Measurements from ENCODE around the gene NUDT17. TPM values are rescaled to one million over a fixed set of nuclear protein-coding genes. Genes with fewer than 3 reads are reported as not detected.
"Not testable (repeated sequence)": the region's sequence is repeated elsewhere in the genome, so short reads cannot be mapped to it uniquely, and the experiment has no call there.

Gene NUDT17
- total and polyA plus RNA-seq, 11 donors, result 0.71 to 10.9 (median 4.2) TPM

DNA sequence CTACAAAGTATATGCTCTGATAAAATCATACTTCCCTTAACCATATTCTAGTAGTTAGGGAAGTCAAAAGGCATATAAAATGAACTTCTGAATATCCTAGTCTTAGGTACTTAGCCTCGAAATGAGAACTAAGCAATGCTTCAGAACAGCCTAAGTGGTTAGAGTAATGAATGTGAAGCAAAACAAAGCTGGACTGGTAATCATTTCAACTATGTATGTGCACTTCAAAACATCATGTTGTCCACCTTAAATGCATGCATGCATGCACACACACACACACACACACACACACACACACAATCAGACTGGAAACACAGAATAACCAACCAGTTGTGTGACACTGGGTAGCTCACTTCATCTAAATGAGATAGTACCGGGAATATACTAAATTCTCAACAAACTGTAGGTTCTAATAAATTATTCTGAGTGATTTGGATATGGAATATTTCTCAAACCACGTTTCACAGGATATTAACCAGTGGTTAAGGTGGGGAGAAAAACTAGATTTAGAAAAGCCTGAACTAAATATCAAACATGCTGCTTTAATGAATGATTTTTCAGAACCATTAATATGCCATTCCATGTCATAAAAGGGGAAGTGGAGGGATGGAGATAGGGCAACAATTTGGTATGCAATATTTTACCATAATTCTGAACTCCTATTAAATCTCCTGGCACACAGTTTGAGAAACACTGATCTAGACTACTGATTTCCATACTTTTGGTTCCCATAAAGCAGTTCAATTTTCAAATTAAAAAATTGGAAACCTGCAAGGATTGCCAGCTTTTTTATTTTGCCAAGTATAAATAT, 41.0 kb upstream of the NUDT17 start:
- no peaks in the 10 kb centered on the region for H3K27me3 ChIP-seq
- no peak overlapping the region for H3K27ac ChIP-seq
- H3K4me1 ChIP-seq, result peaks cover 2 to 65% (median 35%) of the 10 kb centered on the region in 12 donors
- TF ChIP-seq POLR2A (IDR thresholded peaks at IDR 0.05), result no peak
- TF ChIP-seq, protein P1, sequence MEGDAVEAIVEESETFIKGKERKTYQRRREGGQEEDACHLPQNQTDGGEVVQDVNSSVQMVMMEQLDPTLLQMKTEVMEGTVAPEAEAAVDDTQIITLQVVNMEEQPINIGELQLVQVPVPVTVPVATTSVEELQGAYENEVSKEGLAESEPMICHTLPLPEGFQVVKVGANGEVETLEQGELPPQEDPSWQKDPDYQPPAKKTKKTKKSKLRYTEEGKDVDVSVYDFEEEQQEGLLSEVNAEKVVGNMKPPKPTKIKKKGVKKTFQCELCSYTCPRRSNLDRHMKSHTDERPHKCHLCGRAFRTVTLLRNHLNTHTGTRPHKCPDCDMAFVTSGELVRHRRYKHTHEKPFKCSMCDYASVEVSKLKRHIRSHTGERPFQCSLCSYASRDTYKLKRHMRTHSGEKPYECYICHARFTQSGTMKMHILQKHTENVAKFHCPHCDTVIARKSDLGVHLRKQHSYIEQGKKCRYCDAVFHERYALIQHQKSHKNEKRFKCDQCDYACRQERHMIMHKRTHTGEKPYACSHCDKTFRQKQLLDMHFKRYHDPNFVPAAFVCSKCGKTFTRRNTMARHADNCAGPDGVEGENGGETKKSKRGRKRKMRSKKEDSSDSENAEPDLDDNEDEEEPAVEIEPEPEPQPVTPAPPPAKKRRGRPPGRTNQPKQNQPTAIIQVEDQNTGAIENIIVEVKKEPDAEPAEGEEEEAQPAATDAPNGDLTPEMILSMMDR (IDR thresholded peaks at IDR 0.05), result no peak
- H3K4me3 ChIP-seq, result no peak overlapping the region
- no peak for DNase-seq
- intact Hi-C loops (cut with DNase I), result loop anchor here in 1 of 10 donors (10.0 kb wide), 1 partner anchor 60 kb away; no protein-coding TSS in a partner anchor
- peak in 1 of 4 donors; percentile 27 for ATAC-seq
- 52 to 75% (median 56%) methylated on average over 3 of the region's 3 CpGs for WGBS, 4 donors
- H3K9me3 ChIP-seq, result no peaks in the 10 kb centered on the region
- H3K36me3 ChIP-seq, result peaks cover 0 to 4% (median 0%) of the 10 kb centered on the region in 9 donors

DNA sequence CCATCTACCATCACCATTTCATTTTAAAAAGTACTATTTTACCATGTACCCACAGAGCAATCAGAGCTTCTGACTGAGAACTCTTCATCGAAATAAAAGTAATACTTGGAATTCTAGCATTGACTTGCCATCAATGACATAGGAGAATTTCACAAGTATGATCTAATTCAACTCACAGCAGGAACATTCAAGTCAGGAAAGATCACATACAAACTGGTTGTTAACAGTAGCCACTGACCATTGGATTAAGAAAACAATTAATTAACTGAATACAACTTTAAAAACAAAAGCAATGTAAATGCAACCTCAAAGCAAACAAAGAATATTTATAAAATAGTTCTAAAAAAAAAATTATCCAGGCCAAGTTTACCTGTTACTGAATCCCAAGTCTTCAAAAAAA, 40.4 kb upstream of the NUDT17 start:
- Histone ChIP-seq H3K4me3 (no peak overlapping the region), H3K4me1 (peaks cover 2 to 64% (median 35%) of the 10 kb centered on the region in 12 donors), H3K9me3 (no peaks in the 10 kb centered on the region), H3K27me3 (no peaks in the 10 kb centered on the region), H3K36me3 (peaks cover 0 to 4% (median 0%) of the 10 kb centered on the region in 9 donors), H3K27ac (no peak overlapping the region)
- ATAC-seq (no peak), DNase-seq (no peak)
- 70 to 85% (median 80%) methylated on average over 1 of the region's 1 CpG for WGBS, 4 donors
- intact Hi-C loops (cut with DNase I), result loop anchor here in 1 of 10 donors (10.0 kb wide), 1 partner anchor 60 kb away; no protein-coding TSS in a partner anchor
- no peak for TF ChIP-seq POLR2A (IDR thresholded peaks at IDR 0.05)
- TF ChIP-seq, protein P1 (IDR thresholded peaks at IDR 0.05), result no peak

DNA sequence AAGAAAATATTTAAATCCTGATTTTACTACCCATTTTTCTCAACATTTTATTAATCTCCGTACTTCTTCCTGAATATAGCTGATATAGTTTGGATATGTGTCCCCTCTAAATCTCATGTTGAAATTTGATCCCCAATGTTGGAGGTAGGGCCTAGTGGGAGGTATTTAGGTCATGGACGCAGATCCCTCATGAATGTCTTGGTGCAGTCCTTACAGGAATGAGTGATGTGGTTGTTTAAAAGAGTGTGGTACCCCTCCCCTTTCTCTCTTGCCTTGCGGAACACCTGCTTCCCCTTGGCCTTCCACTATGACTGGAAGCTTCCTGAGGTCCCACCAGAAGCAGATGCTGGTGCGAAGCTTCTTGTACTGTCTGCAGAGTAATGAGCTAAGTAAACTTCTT, 39.0 kb upstream of the NUDT17 start:
- H3K4me3 ChIP-seq, result no peak overlapping the region
- H3K4me1 ChIP-seq, result peaks cover 2 to 56% (median 25%) of the 10 kb centered on the region in 12 donors
- no peaks in the 10 kb centered on the region for H3K9me3 ChIP-seq
- ATAC-seq (no peak), DNase-seq (no peak)
- WGBS, 4 donors, result 96 to 97% (median 97%) methylated on average over 4 of the region's 4 CpGs
- intact Hi-C loops (cut with DNase I), result loop anchor here in 1 of 10 donors (10.0 kb wide), 1 partner anchor 62 kb away; no protein-coding TSS in a partner anchor
- H3K36me3 ChIP-seq, result peaks cover 0 to 4% (median 0%) of the 10 kb centered on the region in 9 donors
- no peak overlapping the region for H3K27ac ChIP-seq
- H3K27me3 ChIP-seq, result no peaks in the 10 kb centered on the region
- no peak for TF ChIP-seq POLR2A (IDR thresholded peaks at IDR 0.05)
- TF ChIP-seq, protein P1 (IDR thresholded peaks at IDR 0.05), result no peak

DNA sequence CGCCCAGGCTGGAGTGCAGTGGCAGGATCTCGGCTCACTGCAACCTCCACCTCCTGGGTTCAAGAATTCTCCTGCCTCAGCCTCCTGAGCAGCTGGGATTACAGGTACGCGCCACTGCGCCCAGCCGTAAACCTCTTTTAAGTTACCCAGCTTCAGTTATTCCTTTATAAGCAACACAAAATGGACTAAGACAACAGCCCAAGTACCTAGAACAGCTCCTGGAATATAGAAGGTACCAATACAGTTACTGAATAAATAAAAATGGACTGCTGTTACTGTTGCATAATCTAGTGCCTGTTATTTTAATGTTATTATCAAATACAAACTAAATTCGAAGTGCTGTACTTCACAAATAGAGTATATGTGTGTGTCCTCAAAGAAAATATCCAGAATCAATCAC, 38.6 kb upstream of the NUDT17 start:
- peaks cover 2 to 56% (median 25%) of the 10 kb centered on the region in 12 donors for H3K4me1 ChIP-seq

DNA sequence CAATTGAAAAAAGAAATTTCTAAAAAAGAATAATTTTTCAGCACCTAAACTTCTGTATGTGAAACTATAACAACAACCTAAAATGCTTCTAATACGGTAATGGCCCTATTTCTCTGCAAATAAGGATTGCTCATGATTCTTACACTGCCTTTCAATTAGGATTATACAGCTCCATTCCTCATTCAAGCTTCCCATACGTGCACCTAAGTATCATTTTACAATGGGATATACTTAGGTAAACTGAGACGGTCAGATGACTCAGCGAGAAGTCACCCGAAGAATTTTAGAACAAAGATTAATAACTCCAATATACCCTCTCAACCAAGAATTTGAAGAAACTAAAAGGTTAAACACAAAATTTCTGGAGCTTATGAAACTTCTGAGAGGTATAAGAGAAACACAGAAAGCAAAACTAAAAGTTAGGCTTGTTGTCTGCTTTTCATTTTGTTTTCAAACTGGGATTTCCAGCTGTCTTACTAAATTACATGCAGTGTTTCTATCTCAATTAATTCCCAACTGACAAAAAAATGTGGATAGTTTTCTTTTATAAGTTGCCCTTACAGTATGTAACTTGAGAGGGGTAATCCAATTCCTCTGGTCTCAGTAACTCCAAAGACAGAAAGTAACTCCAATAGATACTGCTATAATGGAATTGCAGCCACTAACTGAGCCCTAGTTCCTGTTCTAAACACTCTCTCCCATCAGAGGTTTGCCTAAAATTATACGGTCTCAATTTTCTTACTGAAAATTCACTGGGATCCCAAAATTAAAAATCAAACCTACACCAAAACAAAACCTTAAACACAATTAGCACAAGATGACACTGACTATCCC, 32.2 kb upstream of the NUDT17 start:
- DNase-seq; intact Hi-C loops (cut with DNase I); H3K4me3 ChIP-seq; H3K4me1 ChIP-seq; H3K9me3 ChIP-seq; H3K36me3 ChIP-seq; H3K27me3 ChIP-seq: not testable (repeated sequence)
- peak overlapping the region in 1 of 12 donors; percentile 10 for H3K27ac ChIP-seq
- 70 to 82% (median 75%) methylated on average over 5 to 6 of the region's 6 CpGs for WGBS, 4 donors
- ATAC-seq, result peak in 1 of 4 donors; percentile 38

More for the DNA sequence above, 38.6 kb upstream of the NUDT17 start:
- no peaks in the 10 kb centered on the region for H3K9me3 ChIP-seq
- 92 to 98% (median 94%) methylated on average over 7 of the region's 7 CpGs for WGBS, 4 donors
- ATAC-seq (no peak), DNase-seq (no peak)
- no peaks in the 10 kb centered on the region for H3K27me3 ChIP-seq
- H3K27ac ChIP-seq, result no peak overlapping the region
- TF ChIP-seq, protein P1 (IDR thresholded peaks at IDR 0.05), result no peak
- TF ChIP-seq POLR2A (IDR thresholded peaks at IDR 0.05), result no peak
- no peak overlapping the region for H3K4me3 ChIP-seq
- intact Hi-C loops (cut with DNase I), result loop anchor here in 1 of 10 donors (10.0 kb wide), 1 partner anchor 62 kb away; no protein-coding TSS in a partner anchor
- H3K36me3 ChIP-seq, result peaks cover 0 to 4% (median 0%) of the 10 kb centered on the region in 9 donors

DNA sequence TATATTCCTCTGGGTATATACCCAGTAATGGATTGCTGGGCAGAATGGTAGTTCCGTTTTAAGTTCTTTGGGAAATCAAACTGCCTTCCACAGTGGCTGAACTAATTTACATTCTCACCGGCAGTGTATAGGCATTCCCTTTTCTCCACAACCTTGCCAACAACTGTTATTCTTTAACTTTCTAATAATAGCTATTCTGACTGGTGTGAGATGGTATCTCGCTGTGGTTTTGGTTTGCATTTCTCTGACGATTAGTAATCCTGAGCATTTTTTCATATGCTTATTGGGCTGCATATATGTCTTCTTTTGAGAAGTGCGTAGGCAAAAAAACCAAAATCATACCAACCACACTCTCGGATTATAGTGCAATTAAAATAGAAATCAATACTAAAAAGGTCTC, 27.3 kb upstream of the NUDT17 start:
- H3K36me3 ChIP-seq; intact Hi-C loops (cut with DNase I); H3K9me3 ChIP-seq; H3K4me1 ChIP-seq; H3K27ac ChIP-seq; H3K27me3 ChIP-seq; ATAC-seq; H3K4me3 ChIP-seq; DNase-seq: not testable (repeated sequence)
- 47 to 70% (median 58%) methylated on average over 2 to 4 of the region's 6 CpGs for WGBS, 4 donors

Data from heart left ventricle (tissue), 16 donors.